K562 (cell line): ENCODE results near the gene KNOP1. TPM values are rescaled to one million over a fixed set of nuclear protein-coding genes. Genes with fewer than 3 reads are reported as not detected.

Source experiments
- ATAC-seq: fragments of 200-7000 bp; cut with Tn5 transposase; 3 replicates; pipeline ENCODE4 v1.9.1; 2020; ENCODE audit warnings: moderate library complexity
- Bru-seq: library from RNA; stranded (reverse); fragments of 400-500 nt; gene quantifications from one replicate; lab custom pipeline; 2021; lab: Mats Ljungman, UMichigan
- BruChase-seq, 2 experiments: library from RNA; stranded (reverse); fragments of 400-500 nt; gene quantifications; one replicate each; lab custom pipeline; 2021; lab: Mats Ljungman, UMichigan
- BruUV-seq: library from RNA; stranded (reverse); fragments of 400-500 nt; replicated peaks from 2 replicates; lab custom pipeline; 2021; lab: Mats Ljungman, UMichigan
- CTCF ChIA-PET: fragments of 300-600 bp; formaldehyde crosslinking; extraction: SDS; loops from one replicate; lab custom pipeline; 2021; ENCODE audit warnings: low intra/inter-chr PET ratio; lab: Yijun Ruan, JAX
- POLR2A ChIA-PET: fragments of 300-600, 350-650 bp; sonication (Branson Sonifier 250); formaldehyde crosslinking; extraction: SDS; loops from one replicate; lab custom pipeline; 2021; ENCODE audit warnings: antibody characterized with exemption, inconsistent platforms; lab: Yijun Ruan, JAX
- DNase-seq, 4 experiments: peaks; one replicate each; pipeline versions ENCODE4 v3.0.0 to v3.0.0-alpha.2; 2011 to 2018; ENCODE audit warnings: low spot score in 3 of 4, mixed read lengths in 3 of 4; ENCODE audit errors: extremely low read depth in 1 of 4
- FAIRE-seq: peaks from 2 replicates; lab custom pipeline; 2011; peaks lifted over from hg19 to GRCh38; lab: Jason Lieb, UNC
- H2AFZ ChIP-seq: 2 replicates; pipeline ENCODE4 v1.6.0; 2011; ENCODE audit warnings: low read depth, low read length, control low read depth, inconsistent platforms
- H3K27ac ChIP-seq: fragments of 200-600 bp; 3 replicates; pipeline ENCODE4 v1.8.0; 2011; ENCODE audit warnings: low read depth, mild to moderate bottlenecking, control low read depth, inconsistent platforms, low read length, moderate library complexity, mixed read lengths; ENCODE audit errors: extremely low read depth
- H3K27me3 ChIP-seq, 2 experiments: fragments of 300-600 bp in 1 of 2; 2 replicates in 1 of 2; 3 replicates in 1 of 2; pipeline versions ENCODE4 v1.6.0 to v1.8.0; 2011; ENCODE audit warnings: inconsistent platforms in 2 of 2, low read length in 2 of 2, mild to moderate bottlenecking in 1 of 2, mixed read lengths in 1 of 2, moderate library complexity in 1 of 2; ENCODE audit not compliant: control insufficient read depth in 2 of 2, insufficient read depth in 2 of 2
- H3K36me3 ChIP-seq: fragments of 300-600 bp; 3 replicates; pipeline ENCODE4 v1.8.0; 2011; ENCODE audit warnings: mild to moderate bottlenecking, low read length, inconsistent platforms; ENCODE audit not compliant: control insufficient read depth, insufficient read depth
- H3K4me1 ChIP-seq, 2 experiments: fragments of 200-600 bp in 1 of 2; replicated peaks in 1 of 2; 2 replicates in 1 of 2; 3 replicates in 1 of 2; pipeline versions ENCODE4 v1.5.1 to v1.8.0; 2011; ENCODE audit warnings: inconsistent platforms in 2 of 2, low read length in 2 of 2, mild to moderate bottlenecking in 1 of 2, mixed read lengths in 1 of 2, moderate library complexity in 1 of 2; ENCODE audit not compliant: control insufficient read depth in 2 of 2, insufficient read depth in 2 of 2
- H3K4me2 ChIP-seq: 2 replicates; pipeline ENCODE4 v1.6.1; 2011; ENCODE audit warnings: low read length, control low read depth, inconsistent platforms, mixed read lengths; ENCODE audit not compliant: insufficient read depth
- H3K4me3 ChIP-seq: fragments of 200-600 bp; sonication (generic), shearing (Covaris generic); 2 replicates; pipeline ENCODE4 v1.5.1; 2016; ENCODE audit warnings: control low read depth, inconsistent platforms
- H3K79me2 ChIP-seq: fragments of 200-600 bp; 3 replicates; pipeline ENCODE4 v1.8.0; 2011; ENCODE audit warnings: low read length, inconsistent platforms; ENCODE audit not compliant: control insufficient read depth, insufficient read depth
- H3K9ac ChIP-seq, 2 experiments: 2 replicates each; pipeline versions ENCODE4 v1.6.0 to v1.6.1; 2011; ENCODE audit warnings: low read depth in 2 of 2, low read length in 2 of 2, control low read depth in 1 of 2, inconsistent platforms in 1 of 2, mild to moderate bottlenecking in 1 of 2, mixed read lengths in 1 of 2; ENCODE audit not compliant: insufficient read depth in 1 of 2
- H3K9me1 ChIP-seq: one replicate; pipeline ENCODE4 v1.6.0; 2011; ENCODE audit warnings: inconsistent platforms, mild to moderate bottlenecking, low read length, moderate library complexity; ENCODE audit not compliant: control insufficient read depth, insufficient read depth
- H3K9me3 ChIP-seq: replicated peaks from 2 replicates; pipeline ENCODE4 v1.5.1; 2011; ENCODE audit warnings: low read depth, low read length, inconsistent platforms; ENCODE audit not compliant: control insufficient read depth, insufficient read depth
- H4K20me1 ChIP-seq: replicated peaks from 2 replicates; pipeline ENCODE4 v1.6.1; 2011; ENCODE audit warnings: low read length, inconsistent platforms, mixed read lengths; ENCODE audit not compliant: control insufficient read depth, insufficient read depth
- CXXC5 ChIP-seq: fragments of 250-450 bp; sonication (Bioruptor Pico); IDR thresholded peaks from 2 replicates; pipeline ENCODE4 v1.8.0; 2022; ENCODE audit warnings: inconsistent platforms, mild to moderate bottlenecking, moderate library complexity
- ELF4 ChIP-seq: fragments of 450-650 bp; formaldehyde crosslinking; IDR thresholded peaks from 2 replicates; pipeline ENCODE4 v1.4.0; 2022; ENCODE audit warnings: missing genetic modification characterization
- HIVEP1 ChIP-seq: fragments of 250-450 bp; sonication (Bioruptor Pico); IDR thresholded peaks from 2 replicates; pipeline ENCODE4 v1.4.0; 2020; ENCODE audit warnings: mild to moderate bottlenecking
- HMG20B ChIP-seq: fragments of 250-450 bp; sonication (Bioruptor Pico); IDR thresholded peaks from 2 replicates; pipeline ENCODE4 v1.5.0; 2021; ENCODE audit warnings: mild to moderate bottlenecking
- HNRNPUL1 ChIP-seq: fragments of 200-400 bp; formaldehyde crosslinking; IDR thresholded peaks from 2 replicates; pipeline ENCODE4 v1.6.1; 2017; ENCODE audit warnings: low read length
- KDM4B ChIP-seq, 2 experiments: fragments of 450-650 bp in 1 of 2; sonication (generic) in 1 of 2; IDR thresholded peaks; 2 replicates each; pipeline ENCODE4 v1.6.1; 2016 to 2017; ENCODE audit warnings: borderline replicate concordance in 2 of 2, antibody characterized with exemption in 1 of 2, low read depth in 1 of 2, mild to moderate bottlenecking in 1 of 2
- NCOA4 ChIP-seq: fragments of 450-650 bp; IDR thresholded peaks from 2 replicates; pipeline ENCODE4 v1.6.1; 2018; ENCODE audit warnings: mild to moderate bottlenecking; ENCODE audit not compliant: partially characterized antibody
- NR1H2 ChIP-seq: sonication (generic); formaldehyde crosslinking; IDR thresholded peaks from 2 replicates; pipeline ENCODE4 v1.4.0; 2020; ENCODE audit warnings: mild to moderate bottlenecking, missing genetic modification reagents
- TAL1 ChIP-seq: fragments of 450-650 bp; IDR thresholded peaks from 2 replicates; pipeline ENCODE4 v1.6.1; 2016; ENCODE audit warnings: mild to moderate bottlenecking
- ZFPM2 ChIP-seq: fragments of 250-450 bp; sonication (Bioruptor Pico); IDR thresholded peaks from 2 replicates; pipeline ENCODE4 v1.5.1; 2022; ENCODE audit warnings: mild to moderate bottlenecking
- WGBS: fragments of 100-300 bp; shearing (Covaris generic); methylation state at CpG from one replicate; pipeline ENCODE4 v1.1.6; 2016; ENCODE audit warnings: low coverage, mixed read lengths; ENCODE audit not compliant: insufficient coverage; ENCODE audit errors: missing lambda C conversion rate; 5-methylcytosine and 5-hydroxymethylcytosine counted together
- in situ Hi-C: fragments of 300-500 bp; cut with MboI; formaldehyde crosslinking; loops from 4 replicates; pipeline ENCODE4 v1.15.0; 2018; ENCODE audit warnings: inconsistent platforms, mixed read lengths
- intact Hi-C: fragments of 100-400 bp; cut with micrococcal nuclease; formaldehyde crosslinking; loops from 2 replicates; pipeline ENCODE4 v1.14.2; 2022
- long read RNA-seq, 3 experiments: library from polyadenylated mRNA in 2 of 3; library from RNA in 1 of 3; unstranded in 2 of 3; stranded (forward) in 1 of 3; transcript quantifications; one replicate each; pipeline ENCODE4 v2.0.0, GENCODE V29; 2019 to 2022
- polyA minus RNA-seq, 3 experiments: library from RNA; depleted of rRNA, polyadenylated mRNA; stranded (reverse); fragments of >200 nt; gene quantifications; 2 replicates each; pipeline ENCODE4 v1.2.3, GENCODE V29; 2011
- polyA plus RNA-seq, 8 experiments: library from polyadenylated mRNA; depleted of rRNA in 4 of 8; stranded (reverse) in 5 of 8; unstranded in 3 of 8; fragments of >200 nt; fragmentation: Nextera tagmentation in 2 of 8; fragmentation: Illumina TruSeq in 1 of 8; extraction: Ambion mirVana in 2 of 8; extraction: Trizol in 1 of 8; gene quantifications; 2 replicates each; pipeline versions ENCODE4 v1.2.1 to v1.2.3, GENCODE V29; 2011 to 2014; ENCODE audit warnings: inconsistent platforms in 1 of 8, missing spikeins in 1 of 8
- total RNA-seq, 7 experiments: library from RNA; depleted of rRNA in 6 of 7; stranded (reverse); fragments of >200 nt in 6 of 7; fragmentation: Illumina TruSeq in 2 of 7; extraction: Trizol in 2 of 7; gene quantifications; 2 replicates each; pipeline versions ENCODE4 v1.2.1 to v1.2.3, GENCODE V29; 2011 to 2021; ENCODE audit warnings: low replicate concordance in 1 of 7
- TF ChIP-seq, protein P1 (sequence below): fragments of 450-650 bp; IDR thresholded peaks from 2 replicates; pipeline ENCODE4 v1.6.1; 2014; ENCODE audit warnings: low read depth, mild to moderate bottlenecking, moderate library complexity, borderline replicate concordance
- TF ChIP-seq, protein P2 (sequence below), 2 experiments: fragments of 450-650 bp in 1 of 2; sonication (generic) in 1 of 2; formaldehyde crosslinking; conservative IDR thresholded peaks; 2 replicates each; pipeline versions ENCODE4 v1.4.0 to v1.8.1; 2020 to 2022; ENCODE audit warnings: mild to moderate bottlenecking in 1 of 2, missing genetic modification reagents in 1 of 2

The KNOP1 gene, protein sequence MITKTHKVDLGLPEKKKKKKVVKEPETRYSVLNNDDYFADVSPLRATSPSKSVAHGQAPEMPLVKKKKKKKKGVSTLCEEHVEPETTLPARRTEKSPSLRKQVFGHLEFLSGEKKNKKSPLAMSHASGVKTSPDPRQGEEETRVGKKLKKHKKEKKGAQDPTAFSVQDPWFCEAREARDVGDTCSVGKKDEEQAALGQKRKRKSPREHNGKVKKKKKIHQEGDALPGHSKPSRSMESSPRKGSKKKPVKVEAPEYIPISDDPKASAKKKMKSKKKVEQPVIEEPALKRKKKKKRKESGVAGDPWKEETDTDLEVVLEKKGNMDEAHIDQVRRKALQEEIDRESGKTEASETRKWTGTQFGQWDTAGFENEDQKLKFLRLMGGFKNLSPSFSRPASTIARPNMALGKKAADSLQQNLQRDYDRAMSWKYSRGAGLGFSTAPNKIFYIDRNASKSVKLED
- 52.3 and 57.2 TPM in 2 replicates for total RNA-seq (2011; cell fraction: chromatin; rRNA removed; ENCODE audit: low replicate concordance)
- total RNA-seq (2011; cell fraction: nucleolus; rRNA removed): 32.2 and 36.4 TPM in 2 replicates
- 42.1 and 46.4 TPM in 2 replicates for total RNA-seq (2011; cell fraction: nucleoplasm; rRNA removed)
- total RNA-seq (2014; rRNA removed) (31.9 and 33.7 TPM in 2 replicates), total RNA-seq (2014; rRNA removed; fragmentation: Illumina TruSeq; extraction: Trizol) (44.8 and 54.8 TPM in 2 replicates), total RNA-seq (2015; rRNA removed; fragmentation: Illumina TruSeq; extraction: Trizol) (53.1 and 53.4 TPM in 2 replicates), total RNA-seq (2021) (35.8 and 38.2 TPM in 2 replicates), polyA plus RNA-seq (2011; rRNA removed) (15.4 and 22.4 TPM in 2 replicates), polyA plus RNA-seq (2014; fragmentation: Illumina TruSeq; extraction: Trizol) (43.0 and 57.6 TPM in 2 replicates), polyA plus RNA-seq (2014; fragmentation: Nextera tagmentation; extraction: Ambion mirVana) (10 to 100 TPM; 39.3 to 50.9 TPM), polyA plus RNA-seq (2014; rRNA removed) (38.6 and 48.6 TPM in 2 replicates), polyA minus RNA-seq (2011; rRNA and poly(A)+ RNA removed) (26.5 and 31.7 TPM in 2 replicates), Bru-seq, nascent RNA (percentile 85 among the genes with signal in this experiment), BruChase-seq, experiment 1, labeled RNA remaining after a 2-hour chase (percentile 79 among the genes with signal in this experiment), BruChase-seq, experiment 2, labeled RNA remaining after a 6-hour chase (percentile 81 among the genes with signal in this experiment)
- 9.7 and 11.0 TPM in 2 replicates for polyA plus RNA-seq (2011; cell fraction: cytosol; rRNA removed)
- polyA plus RNA-seq (2011; cell fraction: nucleus; rRNA removed): 15.8 and 17.5 TPM in 2 replicates
- polyA plus RNA-seq (2012): 18.9 and 30.8 TPM in 2 replicates
- 12.3 and 13.9 TPM in 2 replicates for polyA minus RNA-seq (2011; cell fraction: cytosol; rRNA and poly(A)+ RNA removed)
- 10.8 and 15.9 TPM in 2 replicates for polyA minus RNA-seq (2011; cell fraction: nucleus; rRNA and poly(A)+ RNA removed)
- long read RNA-seq, experiment 1, full-length matches to known transcripts: 26 of 149 reads
- long read RNA-seq, experiment 1, partial matches to known transcripts: 98 of 149 reads
- long read RNA-seq, experiment 1, other reads (novel, unspliced or antisense): 25 of 149 reads
- long read RNA-seq, experiment 2, full-length matches to known transcripts: 11 of 47 reads
- long read RNA-seq, experiment 2, partial matches to known transcripts: 12 of 47 reads
- long read RNA-seq, experiment 2, other reads (novel, unspliced or antisense): 24 of 47 reads
- long read RNA-seq, experiment 3, full-length matches to known transcripts: 3 of 38 reads
- long read RNA-seq, experiment 3, partial matches to known transcripts: 31 of 38 reads
- long read RNA-seq, experiment 3, other reads (novel, unspliced or antisense): 4 of 38 reads

DNA sequence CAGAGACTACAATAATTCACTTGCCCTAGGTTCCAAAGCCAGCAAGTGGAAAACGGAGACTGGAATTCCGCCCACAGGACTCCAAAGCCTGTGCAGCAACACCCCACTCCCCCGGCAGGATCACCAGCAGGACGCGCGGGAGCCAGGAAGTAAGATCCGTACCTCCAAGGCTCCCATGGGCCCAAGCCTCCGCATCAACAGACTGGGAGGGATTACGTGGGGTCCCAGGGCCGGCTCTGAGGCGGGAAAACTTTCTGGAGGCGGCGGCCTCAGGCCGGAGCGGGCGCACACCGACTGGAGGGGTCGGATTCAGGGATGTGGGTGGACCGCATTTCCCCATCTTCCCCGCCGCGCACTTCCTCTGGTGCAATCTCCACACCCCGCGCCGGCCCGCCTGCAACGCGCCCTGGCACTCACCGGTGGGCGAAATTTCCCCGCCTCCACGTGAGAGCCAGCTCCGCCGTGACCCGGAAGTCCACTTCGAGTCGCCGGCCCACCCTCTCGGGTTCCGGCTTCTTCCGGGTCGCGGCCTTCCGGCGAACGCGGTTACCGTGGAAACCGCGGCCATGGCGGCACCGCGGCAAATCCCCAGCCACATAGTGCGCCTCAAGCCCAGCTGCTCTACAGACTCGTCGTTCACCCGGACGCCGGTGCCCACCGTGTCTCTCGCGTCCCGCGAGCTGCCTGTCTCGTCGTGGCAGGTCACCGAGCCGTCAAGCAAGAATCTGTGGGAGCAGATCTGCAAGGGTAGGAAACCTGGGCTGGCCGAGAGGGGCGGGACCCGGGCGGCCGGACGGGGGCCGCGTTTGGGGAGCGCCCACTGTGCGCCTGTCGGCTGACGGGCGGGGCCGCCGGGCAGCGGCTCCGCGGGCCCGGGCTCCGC is at the start of gene KNOP1, which contains the start of gene IQCK:
KNOP1 (minus strand) TSS at position 487 of the 883 bp plus-strand sequence. CDS start 3,192 bp downstream, outside the sequence.
IQCK (plus strand) TSS at position 531 of the 883 bp plus-strand sequence; CDS start at position 567, 36 bp downstream.
- FAIRE-seq: peak; percentile 78
- no peaks in the 10 kb centered on the region for H3K9me1 ChIP-seq
- peak; percentile 87 to 93 (median 90) for DNase-seq
- H3K4me1 ChIP-seq: peaks cover 31 to 48% of the 10 kb centered on the region in 2 experiments; a peak in 4 of 5 replicates
- peak within 1 kb of the TSS; percentile 80 to 99 for H3K9ac ChIP-seq
- no peaks in the 10 kb centered on the region for H3K9me3 ChIP-seq
- H3K79me2 ChIP-seq: peaks cover 67% of the 10 kb centered on the region
- WGBS: under 1% methylated on average over 83 of the region's 88 CpGs
- ChIA-PET POLR2A (interaction anchor here (0.6 to 1.9 kb wide), 10 partner anchors 9 to 1154 kb away, joined by 3 to 6 read pairs (median 3); no protein-coding TSS in a partner anchor), CTCF (no interaction called here)
- 0 out of 2 replicates have a peak, but pooled peaks cover 9% of the 10 kb centered on the region for H4K20me1 ChIP-seq
- in situ Hi-C loops: no loop called here
- no peaks in the 10 kb centered on the region for H3K27me3 ChIP-seq
- peak; percentile 95 for ATAC-seq
- peak within 1 kb of the TSS; percentile 68 for H3K4me3 ChIP-seq
- H3K36me3 ChIP-seq: peaks cover 31% of the 10 kb centered on the region
- H3K27ac ChIP-seq: peak within 1 kb of the TSS; percentile 67
- H2AFZ ChIP-seq: peak within 1 kb of the TSS; percentile 99
- peak within 1 kb of the TSS; percentile 96 for H3K4me2 ChIP-seq
- intact Hi-C loops: no loop called here
- TSS peak; percentile 55 for BruUV-seq
- TF ChIP-seq HIVEP1 (CRISPR knock-in tag) (no peak), ZFPM2 (CRISPR knock-in tag) (no peak), CXXC5 (peak; percentile 78), TAL1 (no peak), KDM4B (IDR thresholded peaks at IDR 0.05; ENCODE audit: borderline replicate concordance in 2 of 2, low read depth in 1 of 2) (peak in 1 of 2 experiments; percentile 96; a peak in 2 of 4 replicates), NR1H2 (CRISPR knock-in tag) (no peak), HMG20B (CRISPR knock-in tag) (no peak), ELF4 (no peak), HNRNPUL1 (no peak), NCOA4 (no peak)
- TF ChIP-seq, protein P1, sequence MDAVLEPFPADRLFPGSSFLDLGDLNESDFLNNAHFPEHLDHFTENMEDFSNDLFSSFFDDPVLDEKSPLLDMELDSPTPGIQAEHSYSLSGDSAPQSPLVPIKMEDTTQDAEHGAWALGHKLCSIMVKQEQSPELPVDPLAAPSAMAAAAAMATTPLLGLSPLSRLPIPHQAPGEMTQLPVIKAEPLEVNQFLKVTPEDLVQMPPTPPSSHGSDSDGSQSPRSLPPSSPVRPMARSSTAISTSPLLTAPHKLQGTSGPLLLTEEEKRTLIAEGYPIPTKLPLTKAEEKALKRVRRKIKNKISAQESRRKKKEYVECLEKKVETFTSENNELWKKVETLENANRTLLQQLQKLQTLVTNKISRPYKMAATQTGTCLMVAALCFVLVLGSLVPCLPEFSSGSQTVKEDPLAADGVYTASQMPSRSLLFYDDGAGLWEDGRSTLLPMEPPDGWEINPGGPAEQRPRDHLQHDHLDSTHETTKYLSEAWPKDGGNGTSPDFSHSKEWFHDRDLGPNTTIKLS: peak; percentile 56; the same call in 1 of the 2 replicates
- TF ChIP-seq, protein P2, sequence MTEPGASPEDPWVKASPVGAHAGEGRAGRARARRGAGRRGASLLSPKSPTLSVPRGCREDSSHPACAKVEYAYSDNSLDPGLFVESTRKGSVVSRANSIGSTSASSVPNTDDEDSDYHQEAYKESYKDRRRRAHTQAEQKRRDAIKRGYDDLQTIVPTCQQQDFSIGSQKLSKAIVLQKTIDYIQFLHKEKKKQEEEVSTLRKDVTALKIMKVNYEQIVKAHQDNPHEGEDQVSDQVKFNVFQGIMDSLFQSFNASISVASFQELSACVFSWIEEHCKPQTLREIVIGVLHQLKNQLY (CRISPR knock-in tag; conservative IDR thresholded peaks at IDR 0.05): no peak
